Breast epithelium (tissue), 4 donors: ENCODE data around the gene IRX6. TPM values are rescaled to one million over a fixed set of nuclear protein-coding genes. Genes with fewer than 3 reads are reported as not detected.

Experiments
- DNase-seq, 2 donors: peaks; one replicate each; pipeline ENCODE4 v3.0.0-alpha.2; 2019; ENCODE audit warnings: low spot score in 2 of 2
- H3K27ac ChIP-seq, 2 donors: fragments of 200-600 bp; sonication (generic) in 1 of 2; one replicate each; pipeline ENCODE4 v1.5.1; 2016 to 2019; ENCODE audit warnings: mild to moderate bottlenecking in 1 of 2
- H3K27me3 ChIP-seq, 2 donors: fragments of 200-600 bp; sonication (generic) in 1 of 2; one replicate each; pipeline versions ENCODE4 v1.5.1 to v1.6.0; 2017 to 2019; ENCODE audit warnings: control low read depth in 1 of 2, mild to moderate bottlenecking in 1 of 2
- H3K36me3 ChIP-seq: fragments of 200-600 bp; one replicate; pipeline ENCODE4 v1.5.1; 2019
- H3K4me1 ChIP-seq, 2 donors: fragments of 200-600 bp; sonication (generic); one replicate each; pipeline ENCODE4 v1.5.1; 2016 to 2019; ENCODE audit warnings: control low read depth in 1 of 2
- H3K4me3 ChIP-seq, 3 donors: fragments of 200-600 bp; sonication (generic); 1 replicate in 2 of 3; 2 replicates in 1 of 3; pipeline ENCODE4 v1.5.1; 2016 to 2019; ENCODE audit warnings: mild to moderate bottlenecking in 3 of 3, moderate library complexity in 2 of 3
- H3K9me3 ChIP-seq, 2 donors: fragments of 200-600 bp; sonication (generic) in 1 of 2; one replicate each; pipeline ENCODE4 v1.5.1; 2016 to 2019; ENCODE audit warnings: control low read depth in 1 of 2
- CTCF ChIP-seq, 3 donors: fragments of 450-650 bp; IDR thresholded peaks; one replicate each; pipeline ENCODE4 v1.5.1; 2016 to 2017; ENCODE audit warnings: antibody characterized with exemption in 3 of 3, mild to moderate bottlenecking in 3 of 3, moderate library complexity in 3 of 3
- POLR2A ChIP-seq: fragments of 450-650 bp; IDR thresholded peaks from one replicate; pipeline ENCODE4 v1.6.1; 2016; ENCODE audit warnings: antibody characterized with exemption, mild to moderate bottlenecking, moderate library complexity
- POLR2AphosphoS5 ChIP-seq, 3 donors: sonication (generic); formaldehyde crosslinking; IDR thresholded peaks; one replicate each; pipeline ENCODE4 v1.6.1; 2017; ENCODE audit warnings: antibody characterized with exemption in 3 of 3
- intact Hi-C: fragments of 100-400 bp; cut with DNase I; formaldehyde crosslinking; loops from one replicate; pipeline ENCODE4 v1.15.1; 2023; ENCODE audit warnings: low total_unique reads
- total RNA-seq, 3 donors: library from RNA; depleted of rRNA; stranded (reverse); fragments of >200 nt; gene quantifications; one replicate each; pipeline ENCODE4 v1.1.0, GENCODE V29; 2016

IRX6 gene
- total RNA-seq, 3 donors from 2014 or later: 3.1 to 12.8 (median 3.6) TPM

- no peaks in the 10 kb centered on the region for H3K9me3 ChIP-seq
- H3K36me3 ChIP-seq: no peaks in the 10 kb centered on the region
- no peaks in the 10 kb centered on the region for H3K4me1 ChIP-seq
- no peaks in the 10 kb centered on the region for H3K27me3 ChIP-seq
- intact Hi-C loops: no loop called here
- peak overlapping the region in 2 of 3 donors; percentile 33 to 56 for H3K4me3 ChIP-seq
- peak; percentile 56 to 74 for DNase-seq
- H3K27ac ChIP-seq: no peak overlapping the region
- TF ChIP-seq POLR2A (no peak), CTCF (IDR thresholded peaks at IDR 0.05) (peak in 2 of 3 donors; percentile 26 to 36)
Observed at GRCh38 chr16:55370762-55371482, 46.9 kb downstream of the IRX6 start.

DNA sequence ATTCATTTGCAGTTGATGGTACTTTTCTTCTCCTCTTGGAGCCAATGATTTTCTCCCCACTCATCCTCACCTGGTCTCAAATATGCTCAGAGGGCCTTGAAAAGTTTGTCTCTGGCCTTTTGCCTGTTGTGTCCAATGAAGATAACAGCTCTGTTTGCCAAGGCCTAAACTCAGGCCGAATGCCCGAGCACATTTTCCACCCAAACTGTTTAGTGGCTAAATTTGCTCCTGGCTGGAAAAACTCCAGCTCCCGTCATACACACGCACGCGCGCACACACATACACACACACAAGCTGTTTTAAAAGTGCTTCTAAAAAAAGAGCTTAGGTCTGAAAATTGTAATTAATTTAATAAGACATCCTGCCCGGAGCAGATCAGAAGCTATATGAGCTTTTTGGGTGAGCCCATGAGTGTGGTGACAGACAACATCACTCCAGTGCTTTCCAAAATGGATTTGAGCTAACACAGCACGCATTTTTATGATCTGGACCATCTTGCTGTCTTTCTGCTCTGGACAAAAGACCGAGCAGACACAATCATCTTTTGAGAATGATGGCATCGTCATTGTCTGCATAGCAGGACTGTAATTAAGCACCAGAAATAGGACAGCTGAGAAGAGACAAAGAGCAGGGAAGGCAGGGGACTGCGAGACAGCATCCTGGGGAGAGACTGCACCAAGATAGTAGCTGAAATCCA lies 48.9 kb downstream of the IRX6 start:
- Histone ChIP-seq H3K4me3 (no peak overlapping the region), H3K9me3 (no peaks in the 10 kb centered on the region), H3K4me1 (no peaks in the 10 kb centered on the region), H3K27me3 (no peaks in the 10 kb centered on the region), H3K27ac (no peak overlapping the region), H3K36me3 (no peaks in the 10 kb centered on the region)
- DNase-seq: no peak
- TF ChIP-seq CTCF (IDR thresholded peaks at IDR 0.05) (no peak), POLR2AphosphoS5 (IDR thresholded peaks at IDR 0.05) (no peak), POLR2A (no peak)
- intact Hi-C loops: no loop called here

GRCh38 chr16:55373489-55373832 lies 49.5 kb downstream of the IRX6 start:
- intact Hi-C loops: no loop called here
- TF ChIP-seq CTCF (IDR thresholded peaks at IDR 0.05) (no peak), POLR2AphosphoS5 (IDR thresholded peaks at IDR 0.05) (no peak), POLR2A (no peak)
- no peak overlapping the region for H3K27ac ChIP-seq

DNA sequence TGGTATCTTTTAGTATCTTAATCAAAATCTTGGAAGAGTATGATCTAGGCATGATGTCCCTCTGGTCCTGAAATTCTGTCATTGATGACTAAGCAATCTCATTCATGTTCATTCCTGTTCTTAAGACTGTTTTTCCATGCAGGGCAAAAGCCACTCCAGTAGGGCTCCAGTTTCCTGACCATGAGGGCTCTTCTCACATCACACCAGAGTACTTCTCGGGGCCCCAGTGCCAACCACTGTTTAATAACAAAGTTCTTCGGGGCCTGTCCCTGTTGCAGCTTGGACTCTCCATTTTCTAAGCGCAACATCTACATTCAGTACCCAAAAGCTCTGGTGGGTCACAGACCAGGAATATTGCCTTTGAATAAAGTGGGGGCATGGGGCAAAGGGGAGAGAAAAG lies 52.0 kb downstream of the IRX6 start:
- TF ChIP-seq POLR2A (no peak), CTCF (IDR thresholded peaks at IDR 0.05) (no peak), POLR2AphosphoS5 (IDR thresholded peaks at IDR 0.05) (no peak)
- no peak for DNase-seq
- Histone ChIP-seq H3K4me1 (no peaks in the 10 kb centered on the region), H3K27me3 (no peaks in the 10 kb centered on the region), H3K4me3 (no peak overlapping the region), H3K36me3 (no peaks in the 10 kb centered on the region), H3K9me3 (no peaks in the 10 kb centered on the region), H3K27ac (no peak overlapping the region)
- intact Hi-C loops: no loop called here

More at GRCh38 chr16:55373489-55373832, 49.5 kb downstream of the IRX6 start:
- DNase-seq: no peak
- no peak overlapping the region for H3K4me3 ChIP-seq
- no peaks in the 10 kb centered on the region for H3K27me3 ChIP-seq
- H3K9me3 ChIP-seq: no peaks in the 10 kb centered on the region
- no peaks in the 10 kb centered on the region for H3K36me3 ChIP-seq
- no peaks in the 10 kb centered on the region for H3K4me1 ChIP-seq

- Histone ChIP-seq H3K9me3 (no peaks in the 10 kb centered on the region), H3K4me3 (no peak overlapping the region), H3K4me1 (no peaks in the 10 kb centered on the region), H3K36me3 (no peaks in the 10 kb centered on the region), H3K27ac (no peak overlapping the region), H3K27me3 (no peaks in the 10 kb centered on the region)
- TF ChIP-seq POLR2A (no peak), POLR2AphosphoS5 (IDR thresholded peaks at IDR 0.05) (no peak), CTCF (IDR thresholded peaks at IDR 0.05) (no peak)
- no peak for DNase-seq
- intact Hi-C loops: no loop called here
Observed at GRCh38 chr16:55376567-55377167, 52.7 kb downstream of the IRX6 start.
